Ishikawa (cell line): ENCODE measurements around the gene DNMT3B.

Experiments
- CEBPB ChIP-seq: IDR thresholded peaks from 2 replicates; pipeline ENCODE4 v1.6.1; 2012
- EP300 ChIP-seq: IDR thresholded peaks from 2 replicates; pipeline ENCODE4 v1.6.1; 2012; ENCODE audit warnings: borderline replicate concordance
- MAX ChIP-seq: IDR thresholded peaks from 2 replicates; pipeline ENCODE4 v1.6.1; 2012
- NFIC ChIP-seq: IDR thresholded peaks from 2 replicates; pipeline ENCODE4 v1.6.1; 2012
- RAD21 ChIP-seq: IDR thresholded peaks from 2 replicates; pipeline ENCODE4 v1.6.1; 2012; ENCODE audit warnings: low read depth
- REST ChIP-seq: IDR thresholded peaks from 2 replicates; pipeline ENCODE4 v1.6.1; 2012; ENCODE audit warnings: low read depth, mild to moderate bottlenecking
- TAF1 ChIP-seq: IDR thresholded peaks from 2 replicates; pipeline ENCODE4 v1.6.1; 2012; ENCODE audit warnings: low read depth, mild to moderate bottlenecking
- TEAD4 ChIP-seq: IDR thresholded peaks from 2 replicates; pipeline ENCODE4 v1.6.1; 2012
- USF1 ChIP-seq: IDR thresholded peaks from 2 replicates; pipeline ENCODE4 v1.6.1; 2012

GRCh38 chr20:32731882-32732266 lies 30.3 kb upstream of the DNMT3B start:
- TF ChIP-seq RAD21: no peak
- TF ChIP-seq NFIC: no peak
- no peak for TF ChIP-seq MAX
- TF ChIP-seq CEBPB: no peak
- TF ChIP-seq EP300: no peak
- TF ChIP-seq TAF1: no peak
- TF ChIP-seq REST: no peak
- no peak for TF ChIP-seq USF1
- no peak for TF ChIP-seq TEAD4
